HCT116 (cell line): ENCODE measurements around the gene OR5H1. TPM values are rescaled to one million over a fixed set of nuclear protein-coding genes. Genes with fewer than 3 reads are reported as not detected.

ENCODE experiments used
- ATAC-seq: fragments of 200-7000 bp; cut with Tn5 transposase; 2 replicates; pipeline ENCODE4 v1.9.1; 2020; ENCODE audit warnings: mild to moderate bottlenecking, moderate library complexity
- Bru-seq: library from RNA; stranded (reverse); fragments of 400-500 nt; gene quantifications from one replicate; lab custom pipeline; 2021; lab: Mats Ljungman, UMichigan
- BruChase-seq, 2 experiments: library from RNA; stranded (reverse); fragments of 400-500 nt; gene quantifications; one replicate each; lab custom pipeline; 2021; lab: Mats Ljungman, UMichigan
- BruUV-seq: library from RNA; stranded (reverse); fragments of 400-500 nt; replicated peaks from 2 replicates; lab custom pipeline; 2021; lab: Mats Ljungman, UMichigan
- CTCF ChIA-PET: fragments of 300-600 bp; sonication (Branson Sonifier 250); formaldehyde crosslinking; loops from one replicate; lab custom pipeline; 2021; ENCODE audit warnings: antibody characterized with exemption; lab: Charles Lee
- POLR2A ChIA-PET: fragments of 300-600, 350-600 bp; sonication (Branson Sonifier 250); formaldehyde crosslinking; loops from one replicate; lab custom pipeline; 2021; ENCODE audit warnings: antibody characterized with exemption; lab: Charles Lee
- RAD21 ChIA-PET, 2 experiments: fragments of 300-600 bp; sonication (Branson Sonifier 250); formaldehyde crosslinking; loops; one replicate each; lab custom pipeline; 2023; ENCODE audit warnings: low total read pairs in 2 of 2; ENCODE audit not compliant: uncharacterized antibody in 2 of 2, unreplicated experiment in 2 of 2, low non-redundant PET in 1 of 2; lab: Charles Lee
- DNase-seq: peaks from one replicate; pipeline ENCODE4 v3.0.0-alpha.2; 2010; ENCODE audit warnings: low read depth, low spot score
- H2AFZ ChIP-seq: fragments of 200-600 bp; shearing (Covaris generic), sonication (generic); 2 replicates; pipeline ENCODE4 v1.6.1; 2017; ENCODE audit warnings: low read depth, mixed run types, mixed read lengths, antibody characterized with exemption, low read length; ENCODE audit not compliant: poor library complexity, severe bottlenecking
- H3K27ac ChIP-seq: 2 replicates; pipeline ENCODE4 v1.5.1; 2012; ENCODE audit warnings: low read depth, low read length
- H3K27me3 ChIP-seq: fragments of 200-600 bp; sonication (generic); 2 replicates; pipeline ENCODE4 v1.6.1; 2016; ENCODE audit warnings: mixed run types, low read length, mixed read lengths; ENCODE audit not compliant: insufficient read depth
- H3K36me3 ChIP-seq, 2 experiments: fragments of 200-500 bp in 1 of 2; fragments of 200-600 bp in 1 of 2; sonication (Bioruptor generic) in 1 of 2; sonication (generic) in 1 of 2; 2 replicates each; pipeline versions ENCODE4 v1.5.1 to v1.6.1; 2014 to 2016; ENCODE audit warnings: low read length in 2 of 2, inconsistent platforms in 1 of 2, mixed read lengths in 1 of 2, mixed run types in 1 of 2; ENCODE audit not compliant: insufficient read depth in 2 of 2, control insufficient read depth in 1 of 2
- H3K4me1 ChIP-seq, 2 experiments: fragments of 200-600 bp in 1 of 2; sonication (generic) in 1 of 2; 2 replicates each; pipeline versions ENCODE4 v1.5.1 to v1.6.1; 2012 to 2017; ENCODE audit warnings: low read length in 2 of 2, inconsistent platforms in 1 of 2, mild to moderate bottlenecking in 1 of 2, mixed read lengths in 1 of 2, mixed run types in 1 of 2, moderate library complexity in 1 of 2; ENCODE audit not compliant: insufficient read depth in 2 of 2, control insufficient read depth in 1 of 2
- H3K4me2 ChIP-seq: fragments of 200-600 bp; sonication (generic); 2 replicates; pipeline ENCODE4 v1.6.1; 2017; ENCODE audit warnings: mixed run types, low read length, mixed read lengths
- H3K4me3 ChIP-seq, 2 experiments: fragments of 200-600 bp in 1 of 2; sonication (generic) in 1 of 2; replicated peaks in 1 of 2; 2 replicates each; pipeline ENCODE4 v1.5.1; 2011 to 2016; ENCODE audit warnings: low read length in 2 of 2, control low read depth in 1 of 2, low read depth in 1 of 2, mild to moderate bottlenecking in 1 of 2, mixed read lengths in 1 of 2, mixed run types in 1 of 2
- H3K79me2 ChIP-seq: fragments of 200-600 bp; sonication (generic); 2 replicates; pipeline ENCODE4 v1.6.1; 2017; ENCODE audit warnings: mild to moderate bottlenecking, mixed run types, low read length, moderate library complexity, mixed read lengths; ENCODE audit not compliant: insufficient read depth
- H3K9ac ChIP-seq: fragments of 200-600 bp; sonication (generic); 2 replicates; pipeline ENCODE4 v1.6.1; 2016; ENCODE audit warnings: low read length, mixed read lengths
- H3K9me2 ChIP-seq: fragments of 200-600 bp; sonication (generic), shearing (Covaris generic); 2 replicates; pipeline ENCODE4 v1.6.1; 2017; ENCODE audit warnings: mixed run types, mild to moderate bottlenecking, moderate library complexity; ENCODE audit not compliant: insufficient read depth
- H3K9me3 ChIP-seq, 2 experiments: fragments of 200-500 bp in 1 of 2; fragments of 200-600 bp in 1 of 2; sonication (Bioruptor generic) in 1 of 2; sonication (generic) in 1 of 2; 2 replicates each; pipeline ENCODE4 v1.6.1; 2014 to 2017; ENCODE audit warnings: low read length in 2 of 2, mixed read lengths in 2 of 2, inconsistent platforms in 1 of 2, low read depth in 1 of 2, mild to moderate bottlenecking in 1 of 2, mixed run types in 1 of 2, moderate library complexity in 1 of 2; ENCODE audit not compliant: control insufficient read depth in 1 of 2, insufficient read depth in 1 of 2
- H4K20me1 ChIP-seq: fragments of 200-600 bp; sonication (generic), shearing (Covaris generic); 2 replicates; pipeline ENCODE4 v1.6.1; 2017; ENCODE audit warnings: mixed run types, mild to moderate bottlenecking, moderate library complexity; ENCODE audit not compliant: insufficient read depth
- CBX3 ChIP-seq: IDR thresholded peaks from 2 replicates; pipeline ENCODE4 v1.6.1; 2012; ENCODE audit warnings: low read depth
- CEBPB ChIP-seq: IDR thresholded peaks from 2 replicates; pipeline ENCODE4 v1.6.1; 2012; ENCODE audit warnings: low read depth
- ELF1 ChIP-seq: IDR thresholded peaks from 2 replicates; pipeline ENCODE4 v1.6.1; 2012; ENCODE audit warnings: low read depth, borderline replicate concordance
- EZH2 ChIP-seq: fragments of 200-600 bp; sonication (generic); IDR thresholded peaks from 2 replicates; pipeline ENCODE4 v1.6.1; 2017; ENCODE audit warnings: antibody characterized with exemption, mixed run types
- EZH2phosphoT487 ChIP-seq: fragments of 200-600 bp; IDR thresholded peaks from 2 replicates; pipeline ENCODE4 v1.6.1; 2018; ENCODE audit warnings: antibody characterized with exemption, borderline replicate concordance
- FOSL1 ChIP-seq: IDR thresholded peaks from 2 replicates; pipeline ENCODE4 v1.6.1; 2012; ENCODE audit warnings: low read depth
- JUND ChIP-seq: IDR thresholded peaks from 2 replicates; pipeline ENCODE4 v1.6.1; 2012
- POLR2A ChIP-seq: IDR thresholded peaks from 2 replicates; pipeline ENCODE4 v1.7.0; 2011; ENCODE audit warnings: borderline replicate concordance; ENCODE audit not compliant: insufficient read depth, insufficient read length; ENCODE audit errors: extremely low read depth
- POLR2AphosphoS5 ChIP-seq: IDR thresholded peaks from 2 replicates; pipeline ENCODE4 v1.6.1; 2011; ENCODE audit warnings: mild to moderate bottlenecking, low read depth, low read length, moderate library complexity
- RAD21 ChIP-seq: IDR thresholded peaks from 2 replicates; pipeline ENCODE4 v1.6.1; 2012; ENCODE audit warnings: low read depth, mild to moderate bottlenecking
- SIN3A ChIP-seq: IDR thresholded peaks from 2 replicates; pipeline ENCODE4 v1.6.1; 2012; ENCODE audit warnings: low read depth
- SP1 ChIP-seq: IDR thresholded peaks from 2 replicates; pipeline ENCODE4 v1.6.1; 2012; ENCODE audit warnings: low read depth
- SRF ChIP-seq: IDR thresholded peaks from 2 replicates; pipeline ENCODE4 v1.6.1; 2012; ENCODE audit warnings: low read depth
- YY1 ChIP-seq: IDR thresholded peaks from 2 replicates; pipeline ENCODE4 v1.6.1; 2011; ENCODE audit warnings: low read length, low read depth, moderate library complexity, mild to moderate bottlenecking; ENCODE audit not compliant: insufficient replicate concordance; ENCODE audit errors: extremely low read depth
- intact Hi-C: fragments of 100-400 bp; cut with micrococcal nuclease; formaldehyde crosslinking; loops from 2 replicates; pipeline ENCODE4 v1.10.0; 2022
- long read RNA-seq: library from polyadenylated mRNA; unstranded; transcript quantifications from one replicate; pipeline ENCODE4 v2.0.0, GENCODE V29; 2021; ENCODE audit not compliant: unreplicated experiment
- polyA plus RNA-seq: library from polyadenylated mRNA; unstranded; fragments of >200 nt; gene quantifications from 2 replicates; pipeline ENCODE4 v1.2.1, GENCODE V29; 2012; ENCODE audit warnings: missing spikeins
- total RNA-seq: library from RNA; stranded (reverse); gene quantifications from one replicate; pipeline ENCODE4 v1.2.1, GENCODE V29; 2021; ENCODE audit not compliant: unreplicated experiment
- TF ChIP-seq, protein P1 (sequence below), 3 experiments: fragments of 200-600 bp in 1 of 3; sonication (generic) in 1 of 3; IDR thresholded peaks in 2 of 3; conservative IDR thresholded peaks in 1 of 3; 2 replicates each; pipeline ENCODE4 v1.5.1; 2012 to 2017; ENCODE audit warnings: low read depth in 2 of 3, low read length in 2 of 3, antibody characterized with exemption in 1 of 3, borderline replicate concordance in 1 of 3, control low read depth in 1 of 3, mild to moderate bottlenecking in 1 of 3, mixed read lengths in 1 of 3, mixed run types in 1 of 3, moderate library complexity in 1 of 3; ENCODE audit not compliant: insufficient read depth in 1 of 3
- TF ChIP-seq, protein P2 (sequence below): IDR thresholded peaks from 2 replicates; pipeline ENCODE4 v1.6.1; 2012; ENCODE audit warnings: low read depth
- TF ChIP-seq, protein P3 (sequence below): IDR thresholded peaks from 2 replicates; pipeline ENCODE4 v1.6.1; 2012
- TF ChIP-seq, protein P4 (sequence below): IDR thresholded peaks from 2 replicates; pipeline ENCODE4 v1.6.1; 2012
- TF ChIP-seq, protein P5 (sequence below): IDR thresholded peaks from 2 replicates; pipeline ENCODE4 v1.6.1; 2011; ENCODE audit warnings: mild to moderate bottlenecking, low read length, moderate library complexity; ENCODE audit not compliant: insufficient replicate concordance; ENCODE audit errors: extremely low read depth

OR5H1 gene
- total RNA-seq (not detected), Bru-seq, nascent RNA (not detected), BruChase-seq, experiment 1, labeled RNA remaining after a 6-hour chase (not detected), BruChase-seq, experiment 2, labeled RNA remaining after a 2-hour chase (not detected)
- polyA plus RNA-seq: not detected in 2 replicates
- long read RNA-seq: 0 reads

DNA sequence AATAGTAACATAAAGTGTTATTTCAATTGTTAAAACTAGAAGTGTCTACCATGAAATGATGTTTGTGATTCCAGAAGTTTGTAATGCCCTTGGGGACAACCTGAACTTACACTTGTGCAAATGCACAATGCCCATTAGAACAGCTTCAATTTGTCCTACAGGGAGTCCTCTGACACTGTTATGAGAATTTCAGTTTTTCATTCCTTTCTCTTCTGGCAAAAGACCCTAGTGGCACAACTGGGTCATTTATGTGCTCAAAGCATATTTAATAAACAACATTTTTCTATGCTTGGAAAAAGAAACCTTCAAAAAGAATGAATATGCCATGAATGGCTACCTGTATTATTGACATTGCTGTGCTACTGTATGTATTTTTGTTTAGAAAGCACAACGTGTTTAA lies at the start of gene OR5H1:
TSS of gene OR5H1 (plus strand) at position 301 of the 400 bp plus-strand sequence. CDS start 1,977 bp downstream, outside the sequence.
- POLR2A ChIA-PET: no interaction called here
- no TSS peak for BruUV-seq
- intact Hi-C loops: no loop called here

More for the DNA sequence above, at the start of gene OR5H1:
- Histone ChIP-seq H3K27me3 (no peaks in the 10 kb centered on the region), H3K36me3 (no peaks in the 10 kb centered on the region), H3K9me3 (no peaks in the 10 kb centered on the region), H3K27ac (no peak within 1 kb of the TSS), H3K4me1 (no peaks in the 10 kb centered on the region), H2AFZ (no peak within 1 kb of the TSS), H4K20me1 (no peaks in the 10 kb centered on the region), H3K4me3 (no peak within 1 kb of the TSS), H3K9ac (no peak within 1 kb of the TSS), H3K4me2 (no peak within 1 kb of the TSS), H3K9me2 (no peaks in the 10 kb centered on the region), H3K79me2 (no peaks in the 10 kb centered on the region)
- ATAC-seq (no peak), DNase-seq (no peak)
- CTCF ChIA-PET: no interaction called here
- TF ChIP-seq EZH2 (no peak), CBX3 (no peak), SP1 (no peak), SIN3A (no peak), EZH2phosphoT487 (no peak), YY1 (no peak), FOSL1 (no peak), SRF (no peak), POLR2AphosphoS5 (no peak), JUND (no peak), POLR2A (no peak), RAD21 (no peak), CEBPB (no peak), ELF1 (no peak)
- TF ChIP-seq, protein P1, sequence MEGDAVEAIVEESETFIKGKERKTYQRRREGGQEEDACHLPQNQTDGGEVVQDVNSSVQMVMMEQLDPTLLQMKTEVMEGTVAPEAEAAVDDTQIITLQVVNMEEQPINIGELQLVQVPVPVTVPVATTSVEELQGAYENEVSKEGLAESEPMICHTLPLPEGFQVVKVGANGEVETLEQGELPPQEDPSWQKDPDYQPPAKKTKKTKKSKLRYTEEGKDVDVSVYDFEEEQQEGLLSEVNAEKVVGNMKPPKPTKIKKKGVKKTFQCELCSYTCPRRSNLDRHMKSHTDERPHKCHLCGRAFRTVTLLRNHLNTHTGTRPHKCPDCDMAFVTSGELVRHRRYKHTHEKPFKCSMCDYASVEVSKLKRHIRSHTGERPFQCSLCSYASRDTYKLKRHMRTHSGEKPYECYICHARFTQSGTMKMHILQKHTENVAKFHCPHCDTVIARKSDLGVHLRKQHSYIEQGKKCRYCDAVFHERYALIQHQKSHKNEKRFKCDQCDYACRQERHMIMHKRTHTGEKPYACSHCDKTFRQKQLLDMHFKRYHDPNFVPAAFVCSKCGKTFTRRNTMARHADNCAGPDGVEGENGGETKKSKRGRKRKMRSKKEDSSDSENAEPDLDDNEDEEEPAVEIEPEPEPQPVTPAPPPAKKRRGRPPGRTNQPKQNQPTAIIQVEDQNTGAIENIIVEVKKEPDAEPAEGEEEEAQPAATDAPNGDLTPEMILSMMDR (IDR thresholded peaks at IDR 0.05 in 2 of 3, conservative IDR thresholded peaks at IDR 0.05 in 1 of 3; ENCODE audit: borderline replicate concordance in 1 of 3, insufficient read depth in 1 of 3, low read depth in 2 of 3, low read length in 2 of 3): no peak
- TF ChIP-seq, protein P2, sequence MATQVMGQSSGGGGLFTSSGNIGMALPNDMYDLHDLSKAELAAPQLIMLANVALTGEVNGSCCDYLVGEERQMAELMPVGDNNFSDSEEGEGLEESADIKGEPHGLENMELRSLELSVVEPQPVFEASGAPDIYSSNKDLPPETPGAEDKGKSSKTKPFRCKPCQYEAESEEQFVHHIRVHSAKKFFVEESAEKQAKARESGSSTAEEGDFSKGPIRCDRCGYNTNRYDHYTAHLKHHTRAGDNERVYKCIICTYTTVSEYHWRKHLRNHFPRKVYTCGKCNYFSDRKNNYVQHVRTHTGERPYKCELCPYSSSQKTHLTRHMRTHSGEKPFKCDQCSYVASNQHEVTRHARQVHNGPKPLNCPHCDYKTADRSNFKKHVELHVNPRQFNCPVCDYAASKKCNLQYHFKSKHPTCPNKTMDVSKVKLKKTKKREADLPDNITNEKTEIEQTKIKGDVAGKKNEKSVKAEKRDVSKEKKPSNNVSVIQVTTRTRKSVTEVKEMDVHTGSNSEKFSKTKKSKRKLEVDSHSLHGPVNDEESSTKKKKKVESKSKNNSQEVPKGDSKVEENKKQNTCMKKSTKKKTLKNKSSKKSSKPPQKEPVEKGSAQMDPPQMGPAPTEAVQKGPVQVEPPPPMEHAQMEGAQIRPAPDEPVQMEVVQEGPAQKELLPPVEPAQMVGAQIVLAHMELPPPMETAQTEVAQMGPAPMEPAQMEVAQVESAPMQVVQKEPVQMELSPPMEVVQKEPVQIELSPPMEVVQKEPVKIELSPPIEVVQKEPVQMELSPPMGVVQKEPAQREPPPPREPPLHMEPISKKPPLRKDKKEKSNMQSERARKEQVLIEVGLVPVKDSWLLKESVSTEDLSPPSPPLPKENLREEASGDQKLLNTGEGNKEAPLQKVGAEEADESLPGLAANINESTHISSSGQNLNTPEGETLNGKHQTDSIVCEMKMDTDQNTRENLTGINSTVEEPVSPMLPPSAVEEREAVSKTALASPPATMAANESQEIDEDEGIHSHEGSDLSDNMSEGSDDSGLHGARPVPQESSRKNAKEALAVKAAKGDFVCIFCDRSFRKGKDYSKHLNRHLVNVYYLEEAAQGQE: no peak
- TF ChIP-seq, protein P3, sequence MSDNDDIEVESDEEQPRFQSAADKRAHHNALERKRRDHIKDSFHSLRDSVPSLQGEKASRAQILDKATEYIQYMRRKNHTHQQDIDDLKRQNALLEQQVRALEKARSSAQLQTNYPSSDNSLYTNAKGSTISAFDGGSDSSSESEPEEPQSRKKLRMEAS: no peak
- TF ChIP-seq, protein P4, sequence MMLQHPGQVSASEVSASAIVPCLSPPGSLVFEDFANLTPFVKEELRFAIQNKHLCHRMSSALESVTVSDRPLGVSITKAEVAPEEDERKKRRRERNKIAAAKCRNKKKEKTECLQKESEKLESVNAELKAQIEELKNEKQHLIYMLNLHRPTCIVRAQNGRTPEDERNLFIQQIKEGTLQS: no peak
- TF ChIP-seq, protein P5, sequence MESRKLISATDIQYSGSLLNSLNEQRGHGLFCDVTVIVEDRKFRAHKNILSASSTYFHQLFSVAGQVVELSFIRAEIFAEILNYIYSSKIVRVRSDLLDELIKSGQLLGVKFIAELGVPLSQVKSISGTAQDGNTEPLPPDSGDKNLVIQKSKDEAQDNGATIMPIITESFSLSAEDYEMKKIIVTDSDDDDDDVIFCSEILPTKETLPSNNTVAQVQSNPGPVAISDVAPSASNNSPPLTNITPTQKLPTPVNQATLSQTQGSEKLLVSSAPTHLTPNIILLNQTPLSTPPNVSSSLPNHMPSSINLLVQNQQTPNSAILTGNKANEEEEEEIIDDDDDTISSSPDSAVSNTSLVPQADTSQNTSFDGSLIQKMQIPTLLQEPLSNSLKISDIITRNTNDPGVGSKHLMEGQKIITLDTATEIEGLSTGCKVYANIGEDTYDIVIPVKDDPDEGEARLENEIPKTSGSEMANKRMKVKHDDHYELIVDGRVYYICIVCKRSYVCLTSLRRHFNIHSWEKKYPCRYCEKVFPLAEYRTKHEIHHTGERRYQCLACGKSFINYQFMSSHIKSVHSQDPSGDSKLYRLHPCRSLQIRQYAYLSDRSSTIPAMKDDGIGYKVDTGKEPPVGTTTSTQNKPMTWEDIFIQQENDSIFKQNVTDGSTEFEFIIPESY: no peak
- RAD21 ChIA-PET: no interaction called here
